Motor neuron (in vitro differentiated cells): ENCODE measurements around the gene MARCO. TPM values are rescaled to one million over a fixed set of nuclear protein-coding genes. Genes with fewer than 3 reads are reported as not detected.

ENCODE experiments used
- ATAC-seq, 8 experiments: fragments of 200-7000 bp; cut with Tn5 transposase; replicated peaks in 6 of 8; 2 replicates each; pipeline ENCODE4 v1.8.0; 2021; ENCODE audit warnings: mild to moderate bottlenecking in 8 of 8, moderate library complexity in 8 of 8
- H3K27ac ChIP-seq, 2 donors: fragments of 250-450 bp; sonication (Bioruptor Pico); 2 replicates each; pipeline ENCODE4 v1.9.0; 2021; ENCODE audit warnings: antibody characterized with exemption in 2 of 2, mild to moderate bottlenecking in 2 of 2, moderate library complexity in 1 of 2
- H3K4me1 ChIP-seq, 2 donors: fragments of 250-450 bp; sonication (Bioruptor Pico); replicated peaks in 1 of 2; 2 replicates each; pipeline ENCODE4 v1.6.1; 2021; ENCODE audit warnings: antibody characterized with exemption in 2 of 2, mild to moderate bottlenecking in 2 of 2, moderate library complexity in 1 of 2
- H3K4me3 ChIP-seq, 5 donors: fragments of 250-450 bp; sonication (Bioruptor Pico); 2 replicates each; pipeline ENCODE4 v1.9.0; 2021; ENCODE audit warnings: antibody characterized with exemption in 5 of 5, mild to moderate bottlenecking in 5 of 5, moderate library complexity in 4 of 5
- WGBS, 10 experiments: fragments of 450-650 bp; shearing (Covaris generic); methylation state at CpG; one replicate each; pipeline ENCODE4 v1.0.0; 2022; 5-methylcytosine and 5-hydroxymethylcytosine counted together
- in situ Hi-C, 9 experiments: fragments of 400-800 bp; cut with MboI; loops; one replicate each; pipeline ENCODE4 v1.15.0; 2021; ENCODE audit warnings: low sequenced_read_pairs in 9 of 9, low pct_unique_long_range_greater_than_20kb in 2 of 9; ENCODE audit not compliant: unreplicated experiment in 9 of 9
- total RNA-seq, 8 experiments: library from RNA; unstranded; fragments of 300-600 nt; gene quantifications; 2 replicates each; pipeline versions ENCODE4 v1.2.3 to v1.2.4, GENCODE V29; 2022

MARCO gene
- total RNA-seq, 8 experiments from 2014 or later: 1.6 TPM; not detected in 7

- WGBS, 10 experiments: 50 to 94% (median 80%) methylated on average over 2 to 4 of the region's 5 CpGs; no CpG with 5 or more reads in 5 of the 10 experiments
- Histone ChIP-seq H3K27ac (no peak overlapping the region), H3K4me1 (no peaks in the 10 kb centered on the region), H3K4me3 (no peak overlapping the region)
- in situ Hi-C loops: loop anchor here in 6 of 9 experiments (25.0 kb wide), 2 partner anchors 182 to 282 kb away; no protein-coding TSS in a partner anchor
- ATAC-seq: no peak
These were observed 63.1 kb downstream of the MARCO start for GRCh38 chr2:119005051-119005450.

GRCh38 chr2:119005555-119005954 lies 63.6 kb downstream of the MARCO start:
- H3K27ac ChIP-seq: no peak overlapping the region
- no peak for ATAC-seq
- no peak overlapping the region for H3K4me3 ChIP-seq
- no peaks in the 10 kb centered on the region for H3K4me1 ChIP-seq
- in situ Hi-C loops: loop anchor here in 6 of 9 experiments (25.0 kb wide), 2 partner anchors 182 to 282 kb away; no protein-coding TSS in a partner anchor
- 0 to 100% (median 79%) methylated on average over 1 to 3 of the region's 6 CpGs; no CpG with 5 or more reads in 6 of the 10 experiments for WGBS, 10 experiments

- no peak overlapping the region for H3K4me3 ChIP-seq
- H3K27ac ChIP-seq: no peak overlapping the region
- in situ Hi-C loops: loop anchor here in 6 of 9 experiments (25.0 kb wide), 2 partner anchors 181 to 281 kb away; no protein-coding TSS in a partner anchor
- H3K4me1 ChIP-seq: no peaks in the 10 kb centered on the region
- ATAC-seq: no peak
- WGBS, 10 experiments: 33 to 86% (median 65%) methylated on average over 1 to 4 of the region's 7 CpGs; no CpG with 5 or more reads in 6 of the 10 experiments
These were observed 64.4 kb downstream of the MARCO start for GRCh38 chr2:119006441-119006840.

GRCh38 chr2:119008108-119008507 lies 66.1 kb downstream of the MARCO start:
- in situ Hi-C loops: loop anchor here in 6 of 9 experiments (25.0 kb wide), 2 partner anchors 179 to 279 kb away; no protein-coding TSS in a partner anchor
- H3K4me1 ChIP-seq: no peaks in the 10 kb centered on the region
- H3K4me3 ChIP-seq: no peak overlapping the region
- WGBS, 10 experiments: 10 to 100% (median 66%) methylated on average over 1 to 2 of the region's 2 CpGs; no CpG with 5 or more reads in 4 of the 10 experiments
- peak in 3 of 8 experiments; percentile 47 to 65 (median 54) for ATAC-seq
- no peak overlapping the region for H3K27ac ChIP-seq

- Histone ChIP-seq H3K27ac (no peak overlapping the region), H3K4me3 (no peak overlapping the region), H3K4me1 (no peaks in the 10 kb centered on the region)
- in situ Hi-C loops: loop anchor here in 6 of 9 experiments (25.0 kb wide), 2 partner anchors 178 to 278 kb away; no protein-coding TSS in a partner anchor
- no peak for ATAC-seq
- WGBS, 10 experiments: 0 to 100% (median 76%) methylated on average over 1 to 3 of the region's 3 CpGs; no CpG with 5 or more reads in 4 of the 10 experiments
These were observed 67.1 kb downstream of the MARCO start for GRCh38 chr2:119009110-119009509.

GRCh38 chr2:119010336-119010735 lies 68.3 kb downstream of the MARCO start:
- no peak for ATAC-seq
- in situ Hi-C loops: loop anchor here in 6 of 9 experiments (10.0 to 25.0 kb wide), 3 partner anchors 126 to 277 kb away; no protein-coding TSS in a partner anchor
- 36 to 83% (median 64%) methylated on average over 3 to 6 of the region's 9 CpGs; no CpG with 5 or more reads in 4 of the 10 experiments for WGBS, 10 experiments
- H3K4me3 ChIP-seq: no peak overlapping the region
- no peak overlapping the region for H3K27ac ChIP-seq
- no peaks in the 10 kb centered on the region for H3K4me1 ChIP-seq

- in situ Hi-C loops: loop anchor here in 6 of 9 experiments (10.0 to 25.0 kb wide), 3 partner anchors 127 to 276 kb away; no protein-coding TSS in a partner anchor
- Histone ChIP-seq H3K4me1 (no peaks in the 10 kb centered on the region), H3K4me3 (peak overlapping the region in 2 of 5 donors; percentile 7 to 11), H3K27ac (no peak overlapping the region)
- 0 to 67% (median 19%) methylated on average over 1 to 15 of the region's 38 CpGs; no CpG with 5 or more reads in 4 of the 10 experiments for WGBS, 10 experiments
- peak; percentile 85 to 100 (median 98) for ATAC-seq
These were observed 69.3 kb downstream of the MARCO start for GRCh38 chr2:119011162-119011909.

GRCh38 chr2:119011910-119012209 lies 69.9 kb downstream of the MARCO start:
- in situ Hi-C loops: loop anchor here in 6 of 9 experiments (10.0 to 25.0 kb wide), 3 partner anchors 127 to 275 kb away; no protein-coding TSS in a partner anchor
- Histone ChIP-seq H3K27ac (no peak overlapping the region), H3K4me1 (no peaks in the 10 kb centered on the region), H3K4me3 (peak overlapping the region in 2 of 5 donors; percentile 7 to 11)
- ATAC-seq: no peak
- WGBS, 10 experiments: 11 to 92% (median 73%) methylated on average over 1 to 3 of the region's 5 CpGs; no CpG with 5 or more reads in 6 of the 10 experiments

- in situ Hi-C loops: loop anchor here in 6 of 9 experiments (10.0 to 25.0 kb wide), 3 partner anchors 128 to 275 kb away; no protein-coding TSS in a partner anchor
These were observed 70.6 kb downstream of the MARCO start for GRCh38 chr2:119012345-119013301.

GRCh38 chr2:119013671-119014070 lies 71.7 kb downstream of the MARCO start:
- WGBS, 10 experiments: 80 to 96% (median 87%) methylated on average over 1 to 4 of the region's 4 CpGs; no CpG with 5 or more reads in 4 of the 10 experiments
- Histone ChIP-seq H3K27ac (no peak overlapping the region), H3K4me1 (no peaks in the 10 kb centered on the region), H3K4me3 (no peak overlapping the region)
- in situ Hi-C loops: loop anchor here in 6 of 9 experiments (10.0 to 25.0 kb wide), 3 partner anchors 129 to 274 kb away; no protein-coding TSS in a partner anchor
- ATAC-seq: no peak

More at GRCh38 chr2:119012345-119013301, 70.6 kb downstream of the MARCO start:
- H3K4me3 ChIP-seq: no peak overlapping the region
- peak in 2 of 8 experiments; percentile 49 to 71 for ATAC-seq
- no peaks in the 10 kb centered on the region for H3K4me1 ChIP-seq
- 20 to 100% (median 95%) methylated on average over 1 to 3 of the region's 11 CpGs; no CpG with 5 or more reads in 5 of the 10 experiments for WGBS, 10 experiments
- H3K27ac ChIP-seq: no peak overlapping the region

- in situ Hi-C loops: loop anchor here in 6 of 9 experiments (10.0 to 25.0 kb wide), 3 partner anchors 131 to 271 kb away; no protein-coding TSS in a partner anchor
- Histone ChIP-seq H3K4me3 (no peak overlapping the region), H3K27ac (no peak overlapping the region), H3K4me1 (no peaks in the 10 kb centered on the region)
- WGBS, 10 experiments: 39 to 100% (median 57%) methylated on average over 1 to 13 of the region's 13 CpGs; no CpG with 5 or more reads in 1 of the 10 experiments
- no peak for ATAC-seq
These were observed 73.9 kb downstream of the MARCO start for GRCh38 chr2:119015845-119016244.

- H3K4me3 ChIP-seq: no peak overlapping the region
- H3K4me1 ChIP-seq: no peaks in the 10 kb centered on the region
- in situ Hi-C loops: loop anchor here in 6 of 9 experiments (10.0 to 25.0 kb wide), 3 partner anchors 135 to 268 kb away; no protein-coding TSS in a partner anchor
- no peak for ATAC-seq
- H3K27ac ChIP-seq: no peak overlapping the region
These were observed 77.5 kb downstream of the MARCO start for GRCh38 chr2:119019521-119019920.
